Heart right ventricle (tissue), 16 donors: ENCODE measurements around the gene GPATCH8. TPM values are rescaled to one million over a fixed set of nuclear protein-coding genes. Genes with fewer than 3 reads are reported as not detected.

ENCODE experiments used
- ATAC-seq, 8 donors: fragments of 200-7000 bp; cut with Tn5 transposase; one replicate each; pipeline ENCODE4 v1.9.1; 2020; ENCODE audit warnings: mild to moderate bottlenecking in 8 of 8, moderate library complexity in 8 of 8, moderate number of reproducible peaks in 1 of 8
- DNase-seq, 2 donors: peaks; one replicate each; pipeline ENCODE4 v3.0.0-alpha.2; 2020
- H3K27ac ChIP-seq, 10 donors: fragments of 200-600 bp; sonication (generic) in 2 of 10; one replicate each; pipeline versions ENCODE4 v1.5.0 to v1.8.0; 2020 to 2022; ENCODE audit warnings: mild to moderate bottlenecking in 3 of 10
- H3K27me3 ChIP-seq, 7 donors: fragments of 200-600 bp; one replicate each; pipeline ENCODE4 v1.8.0; 2021 to 2022; ENCODE audit warnings: mild to moderate bottlenecking in 2 of 7
- H3K36me3 ChIP-seq, 9 donors: fragments of 200-600 bp; sonication (generic) in 1 of 9; one replicate each; pipeline versions ENCODE4 v1.5.0 to v1.8.0; 2020 to 2022; ENCODE audit warnings: mild to moderate bottlenecking in 2 of 9
- H3K4me1 ChIP-seq, 9 donors: fragments of 200-600 bp; sonication (generic) in 1 of 9; one replicate each; pipeline versions ENCODE4 v1.5.0 to v1.8.0; 2020 to 2022; ENCODE audit warnings: mild to moderate bottlenecking in 4 of 9
- H3K4me3 ChIP-seq, 10 donors: fragments of 200-600 bp; sonication (generic) in 2 of 10; one replicate each; pipeline versions ENCODE4 v1.5.0 to v1.8.0; 2020 to 2022; ENCODE audit warnings: mild to moderate bottlenecking in 7 of 10, moderate library complexity in 2 of 10
- H3K9me3 ChIP-seq, 11 donors: fragments of 200-600 bp in 10 of 11; sonication (generic) in 2 of 11; one replicate each; pipeline versions ENCODE4 v1.5.0 to v1.8.0; 2013 to 2022; ENCODE audit warnings: mild to moderate bottlenecking in 2 of 11, control low read depth in 1 of 11, moderate library complexity in 1 of 11
- WGBS, 2 donors: extraction: QIAGEN DNeasy Blood & Tissue Kit; methylation state at CpG; one replicate each; pipeline ENCODE4 v1.1.7; 2013; ENCODE audit warnings: inconsistent platforms in 1 of 2; 5-methylcytosine and 5-hydroxymethylcytosine counted together
- intact Hi-C, 10 donors: fragments of 100-400 bp; cut with DNase I; formaldehyde crosslinking; loops; one replicate each; pipeline versions ENCODE4 v1.11.1 to v1.14.2; 2022
- polyA plus RNA-seq, 2 donors: library from polyadenylated mRNA; stranded (reverse); fragments of 200-250 nt; gene quantifications; one replicate each; pipeline ENCODE4 v1.2.3, GENCODE V29; 2013
- total RNA-seq, 10 donors: library from RNA; stranded (reverse); fragmentation: NEBNext Ultra II Directional in 3 of 10; extraction: Animal tissue kit (Norgen Biotek cat#: 25700) in 3 of 10; gene quantifications; one replicate each; pipeline versions ENCODE4 v1.2.1 to v1.2.4, GENCODE V29; 2021 to 2023
- TF ChIP-seq, protein P1 (sequence below), 9 donors: fragments of 200-600 bp; sonication (generic) in 2 of 9; IDR thresholded peaks; one replicate each; pipeline versions ENCODE4 v1.5.0 to v1.8.0; 2021 to 2022; ENCODE audit warnings: antibody characterized with exemption in 9 of 9, mild to moderate bottlenecking in 5 of 9, moderate library complexity in 1 of 9
- donor health status: Arrhythmogenic right ventricular cardiomyopathy.
- donor health status: ischemic (EF 13 %, LVEDD 7.1; RV severe dilation, severe dysfunction).
- donor health status: healthy with polysubstance abuse.
- donor health status: DM: no; HTN: yes; CAD: no.
- donor health status: DM: no; HTN: no; CAD: no.
- donor health status: ischemic (EF 25% LVEDD 6.9; RV normal size, moderate dysfunction).
- donor health status: ischemic (EF 25% LVEDD 5.7; RV mildly dilated, moderate dysfunction).
- donor health status: healthy.
- donor health status: DM: yes; HTN: yes; CAD: no.
- donor health status: Ischemic cardiomyopathy.
- donor health status: ischemic (EF 35%, LVEDD 5.7; RV mildly dilated, moderate dysfunction).
- donor health status: nonischemic (EF 11% LVEDD 7.7; RV severe dilation, severe dysfunction).
- donor health status: DM: yes; HTN: yes; CAD: no.
- donor health status: PGD.
- donor health status: ischemic (EF 29% LVEDD 5.4; RV normal size, mild dysfunction).
- donor health status: nonischemic (EF 23%, LVEDD 6.1; RV moderate dilation, normal function).

Gene GPATCH8
- total and polyA plus RNA-seq, 12 donors, result 5.8 to 25.1 (median 22.0) TPM

DNA sequence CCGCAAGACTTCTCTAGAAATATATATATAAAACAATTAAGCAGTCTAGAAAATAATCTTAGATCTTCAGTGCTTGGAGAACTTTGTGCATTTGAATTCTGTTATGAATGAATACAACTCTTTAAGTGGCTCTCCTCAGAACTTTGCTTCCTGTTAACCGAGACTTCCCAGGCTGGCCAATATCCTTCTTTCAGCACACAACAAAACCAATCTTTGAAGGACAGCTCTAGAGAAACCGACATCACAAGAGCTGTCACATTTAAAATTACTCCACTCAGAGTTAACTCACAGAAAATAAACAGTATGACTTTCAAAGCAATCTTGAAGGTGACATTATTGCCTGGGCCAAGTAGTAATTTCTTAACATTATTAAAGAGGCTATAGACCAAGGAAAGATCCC, 64.0 kb downstream of the GPATCH8 start:
- Histone ChIP-seq H3K27ac (peak overlapping the region in 3 of 10 donors; percentile 25 to 44 (median 35)), H3K36me3 (peaks cover 0 to 26% (median 12%) of the 10 kb centered on the region in 9 donors), H3K27me3 (no peaks in the 10 kb centered on the region), H3K4me3 (no peak overlapping the region), H3K4me1 (peaks cover 0 to 22% (median 18%) of the 10 kb centered on the region in 9 donors), H3K9me3 (no peaks in the 10 kb centered on the region)
- ATAC-seq (peak in 1 of 8 donors; percentile 27), DNase-seq (no peak)
- TF ChIP-seq, protein P1, sequence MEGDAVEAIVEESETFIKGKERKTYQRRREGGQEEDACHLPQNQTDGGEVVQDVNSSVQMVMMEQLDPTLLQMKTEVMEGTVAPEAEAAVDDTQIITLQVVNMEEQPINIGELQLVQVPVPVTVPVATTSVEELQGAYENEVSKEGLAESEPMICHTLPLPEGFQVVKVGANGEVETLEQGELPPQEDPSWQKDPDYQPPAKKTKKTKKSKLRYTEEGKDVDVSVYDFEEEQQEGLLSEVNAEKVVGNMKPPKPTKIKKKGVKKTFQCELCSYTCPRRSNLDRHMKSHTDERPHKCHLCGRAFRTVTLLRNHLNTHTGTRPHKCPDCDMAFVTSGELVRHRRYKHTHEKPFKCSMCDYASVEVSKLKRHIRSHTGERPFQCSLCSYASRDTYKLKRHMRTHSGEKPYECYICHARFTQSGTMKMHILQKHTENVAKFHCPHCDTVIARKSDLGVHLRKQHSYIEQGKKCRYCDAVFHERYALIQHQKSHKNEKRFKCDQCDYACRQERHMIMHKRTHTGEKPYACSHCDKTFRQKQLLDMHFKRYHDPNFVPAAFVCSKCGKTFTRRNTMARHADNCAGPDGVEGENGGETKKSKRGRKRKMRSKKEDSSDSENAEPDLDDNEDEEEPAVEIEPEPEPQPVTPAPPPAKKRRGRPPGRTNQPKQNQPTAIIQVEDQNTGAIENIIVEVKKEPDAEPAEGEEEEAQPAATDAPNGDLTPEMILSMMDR (IDR thresholded peaks at IDR 0.05), result no peak
- intact Hi-C loops, result no loop called here
- 43 to 47% methylated on average over 3 of the region's 3 CpGs for WGBS, 2 donors

GRCh38 chr17:44438636-44439035, 64.6 kb downstream of the GPATCH8 start:
- Histone ChIP-seq H3K4me1 (peaks cover 0 to 22% (median 18%) of the 10 kb centered on the region in 9 donors), H3K9me3 (no peaks in the 10 kb centered on the region), H3K4me3 (no peak overlapping the region), H3K27me3 (no peaks in the 10 kb centered on the region), H3K36me3 (peaks cover 0 to 31% (median 17%) of the 10 kb centered on the region in 9 donors), H3K27ac (peak overlapping the region in 3 of 10 donors; percentile 25 to 44 (median 35))
- DNase-seq (peak in 1 of 2 donors; percentile 5), ATAC-seq (peak in 6 of 8 donors; percentile 57 to 98 (median 64))
- WGBS, 2 donors, result 34 to 36% methylated on average over 2 of the region's 2 CpGs
- intact Hi-C loops, result no loop called here
- TF ChIP-seq, protein P1 (IDR thresholded peaks at IDR 0.05), result no peak

DNA sequence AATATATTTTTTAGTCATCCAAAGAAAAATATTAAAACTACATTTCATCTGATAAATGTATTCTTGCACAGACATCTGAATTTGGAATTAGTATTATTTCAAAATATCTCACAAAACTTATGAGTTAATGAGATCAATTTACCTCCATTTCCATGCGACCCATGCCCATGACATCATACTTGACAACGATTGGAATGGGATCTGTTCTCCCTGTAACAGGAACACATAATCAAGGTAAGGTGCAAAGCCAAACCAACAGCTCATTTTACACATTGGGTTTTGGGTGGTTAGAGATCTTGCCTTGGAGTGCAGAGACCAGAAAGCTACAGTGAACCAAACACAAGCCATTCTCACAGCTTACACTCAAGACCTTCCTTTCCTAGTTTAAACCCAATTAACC, 66.9 kb downstream of the GPATCH8 start:
- intact Hi-C loops, result no loop called here
- H3K9me3 ChIP-seq, result no peaks in the 10 kb centered on the region
- no peak overlapping the region for H3K27ac ChIP-seq
- 89 to 97% methylated on average over 2 of the region's 2 CpGs for WGBS, 2 donors
- ATAC-seq (no peak), DNase-seq (no peak)
- no peak overlapping the region for H3K4me3 ChIP-seq
- H3K27me3 ChIP-seq, result no peaks in the 10 kb centered on the region
- peaks cover 0 to 54% (median 26%) of the 10 kb centered on the region in 9 donors for H3K36me3 ChIP-seq
- TF ChIP-seq, protein P1 (IDR thresholded peaks at IDR 0.05), result no peak
- peaks cover 0 to 22% (median 18%) of the 10 kb centered on the region in 9 donors for H3K4me1 ChIP-seq

DNA sequence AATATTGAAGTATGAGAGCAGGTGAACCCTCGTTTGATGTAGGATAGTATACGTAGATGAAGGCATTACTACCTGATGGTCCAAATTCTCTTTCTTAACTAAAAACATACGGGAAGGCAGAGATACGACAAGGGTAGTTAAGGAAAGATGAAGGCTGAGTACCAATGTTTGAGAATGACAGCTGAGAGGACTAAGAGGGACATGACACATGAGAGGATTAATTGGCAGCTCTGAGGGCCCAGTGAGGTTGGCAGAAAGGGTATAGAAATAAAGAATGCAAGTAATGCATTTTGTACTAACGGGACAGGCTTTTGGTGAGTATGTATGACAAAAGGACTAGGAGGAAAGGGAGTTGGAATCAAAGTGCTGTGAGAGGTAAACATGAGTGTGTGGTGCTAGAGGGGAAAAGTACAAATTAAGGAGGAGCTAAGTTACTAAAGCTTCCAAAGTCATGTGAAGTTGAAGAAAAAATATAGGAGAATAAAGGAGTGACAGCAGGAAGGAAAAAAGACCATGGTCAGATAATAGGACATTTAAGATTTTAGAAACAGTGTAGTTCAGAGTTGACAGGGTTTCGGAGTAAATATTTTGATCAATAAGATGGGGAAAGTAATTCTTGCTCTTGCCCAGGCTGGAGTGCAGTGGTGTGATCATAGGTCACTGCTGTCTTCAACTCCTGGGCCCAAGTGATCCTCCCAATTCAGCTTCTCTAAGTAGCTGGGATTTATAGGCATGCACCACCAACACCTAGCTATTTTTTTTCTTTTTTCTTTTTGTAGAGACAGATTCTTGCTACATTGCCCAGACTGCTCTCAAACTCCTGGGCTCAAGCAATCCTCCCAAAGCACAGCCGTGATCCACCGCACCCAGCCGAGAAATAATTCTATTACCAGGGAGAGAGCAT, 70.7 kb downstream of the GPATCH8 start:
- 94 to 96% methylated on average over 9 of the region's 9 CpGs for WGBS, 2 donors
- Histone ChIP-seq H3K4me3 (no peak overlapping the region), H3K27me3 (no peaks in the 10 kb centered on the region), H3K36me3 (peaks cover 0 to 86% (median 28%) of the 10 kb centered on the region in 9 donors), H3K4me1 (no peaks in the 10 kb centered on the region), H3K27ac (no peak overlapping the region), H3K9me3 (no peaks in the 10 kb centered on the region)
- intact Hi-C loops, result no loop called here
- no peak for ATAC-seq
- TF ChIP-seq, protein P1 (IDR thresholded peaks at IDR 0.05), result no peak
- no peak for DNase-seq
